AG04449 (cell line): ENCODE results near the gene CADM1.
A peak's percentile ranks its signal among the peaks of the same experiment; 100 is the strongest.

Source experiments
- CTCF ChIA-PET: fragments of 350-600 bp; formaldehyde crosslinking; extraction: SDS; loops from one replicate; lab custom pipeline; 2021; ENCODE audit warnings: antibody characterized with exemption; lab: Yijun Ruan, JAX
- POLR2A ChIA-PET: fragments of 400-600, 350-600 bp; formaldehyde crosslinking; extraction: SDS; loops from one replicate; lab custom pipeline; 2020; ENCODE audit warnings: antibody characterized with exemption, inconsistent platforms; lab: Yijun Ruan, JAX
- DNase-seq: peaks from one replicate; pipeline ENCODE4 v3.0.0-alpha.2; 2010; ENCODE audit warnings: low read depth, low spot score
- H3K4me3 ChIP-seq: 2 replicates; pipeline ENCODE4 v1.5.1; 2011; ENCODE audit warnings: low read depth, mild to moderate bottlenecking, control low read depth, low read length
- TF ChIP-seq, protein P1 (sequence below): IDR thresholded peaks from one replicate; pipeline ENCODE4 v1.5.1; 2011; ENCODE audit warnings: mild to moderate bottlenecking, moderate library complexity, low read length, control low read depth, inconsistent platforms; ENCODE audit not compliant: insufficient read depth; ENCODE audit errors: missing control alignments

CADM1 gene

DNA sequence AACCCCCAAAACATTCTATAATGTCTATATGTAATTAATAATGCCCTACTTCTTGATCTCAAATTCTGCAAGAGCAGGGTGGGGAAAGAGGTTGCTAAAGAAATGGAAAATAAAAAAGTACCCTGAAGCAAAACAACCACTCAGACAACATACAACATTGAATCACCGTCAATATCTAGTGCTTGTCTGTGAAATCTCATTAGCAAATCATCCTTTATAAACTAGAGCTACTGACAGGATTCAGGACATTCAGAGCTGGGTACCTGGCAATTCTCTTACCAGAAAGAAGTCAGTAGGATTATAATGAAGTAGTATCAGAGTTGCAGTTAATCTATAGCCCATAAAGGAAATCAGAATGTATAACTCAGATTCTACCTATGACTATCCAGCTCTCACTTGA is 143.2 kb downstream of the CADM1 start:
- POLR2A ChIA-PET = no interaction called here
- DNase-seq = no peak
- H3K4me3 ChIP-seq = no peak overlapping the region
- CTCF ChIA-PET = no interaction called here
- TF ChIP-seq, protein P1, sequence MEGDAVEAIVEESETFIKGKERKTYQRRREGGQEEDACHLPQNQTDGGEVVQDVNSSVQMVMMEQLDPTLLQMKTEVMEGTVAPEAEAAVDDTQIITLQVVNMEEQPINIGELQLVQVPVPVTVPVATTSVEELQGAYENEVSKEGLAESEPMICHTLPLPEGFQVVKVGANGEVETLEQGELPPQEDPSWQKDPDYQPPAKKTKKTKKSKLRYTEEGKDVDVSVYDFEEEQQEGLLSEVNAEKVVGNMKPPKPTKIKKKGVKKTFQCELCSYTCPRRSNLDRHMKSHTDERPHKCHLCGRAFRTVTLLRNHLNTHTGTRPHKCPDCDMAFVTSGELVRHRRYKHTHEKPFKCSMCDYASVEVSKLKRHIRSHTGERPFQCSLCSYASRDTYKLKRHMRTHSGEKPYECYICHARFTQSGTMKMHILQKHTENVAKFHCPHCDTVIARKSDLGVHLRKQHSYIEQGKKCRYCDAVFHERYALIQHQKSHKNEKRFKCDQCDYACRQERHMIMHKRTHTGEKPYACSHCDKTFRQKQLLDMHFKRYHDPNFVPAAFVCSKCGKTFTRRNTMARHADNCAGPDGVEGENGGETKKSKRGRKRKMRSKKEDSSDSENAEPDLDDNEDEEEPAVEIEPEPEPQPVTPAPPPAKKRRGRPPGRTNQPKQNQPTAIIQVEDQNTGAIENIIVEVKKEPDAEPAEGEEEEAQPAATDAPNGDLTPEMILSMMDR = no peak

DNA sequence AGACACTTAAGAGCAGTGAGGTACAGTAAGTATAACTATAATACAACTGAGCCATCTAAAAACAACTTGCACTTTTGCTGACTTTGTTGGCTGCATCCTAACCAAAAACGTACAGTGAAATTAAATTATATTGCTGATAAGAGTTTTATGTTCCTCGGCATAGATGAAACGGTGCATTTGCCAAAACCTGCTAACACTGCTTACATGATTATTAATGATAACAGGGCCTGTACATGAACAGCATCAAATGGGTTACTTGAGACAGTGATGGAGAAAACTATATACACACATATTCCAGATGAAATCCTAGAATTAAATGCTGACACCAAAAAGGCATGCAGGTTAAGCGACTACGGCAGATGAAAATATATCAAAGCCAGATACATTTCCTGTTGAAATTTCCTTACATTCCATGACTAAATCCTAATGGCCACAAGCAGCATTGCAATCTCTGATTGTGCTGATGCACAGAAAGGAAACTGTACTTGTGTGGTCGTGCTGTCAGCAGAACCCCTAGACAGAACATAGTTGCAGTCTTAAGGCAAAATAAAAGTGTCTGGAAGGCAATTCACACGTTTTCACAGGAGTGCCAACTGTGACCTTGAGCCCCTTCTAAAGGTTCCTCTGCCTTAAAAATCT is 143.9 kb downstream of the CADM1 start:
- CTCF ChIA-PET = interaction anchor here (0.8 to 1.2 kb wide), 2 partner anchors 25 to 142 kb away, joined by 3 to 4 read pairs; no protein-coding TSS in a partner anchor
- no peak for DNase-seq
- TF ChIP-seq, protein P1 = peak; percentile 21
- no peak overlapping the region for H3K4me3 ChIP-seq
- POLR2A ChIA-PET = no interaction called here

DNA sequence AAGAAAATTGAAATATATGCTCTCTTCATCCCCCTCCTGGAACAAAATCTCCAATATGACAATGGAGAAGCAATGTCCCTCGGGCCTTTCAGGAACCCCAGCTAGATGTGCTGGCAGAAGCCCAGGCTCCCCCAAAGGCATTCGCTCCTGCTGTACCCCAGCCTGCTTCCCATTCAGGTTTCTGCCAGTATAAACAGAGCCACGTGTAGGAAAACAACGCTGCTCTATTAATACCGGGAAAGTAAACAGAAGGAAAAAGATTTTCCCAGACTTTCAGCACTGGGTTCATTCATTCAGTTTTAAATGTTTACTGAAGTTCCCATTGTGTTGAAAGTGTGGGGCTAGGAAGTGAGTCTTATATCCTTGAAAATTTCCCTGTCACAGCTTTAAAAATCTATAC is 147.1 kb downstream of the CADM1 start:
- TF ChIP-seq, protein P1 = no peak
- ChIA-PET CTCF (interaction anchor here (1.2 kb wide), 1 partner anchor 24 kb away, joined by 3 read pairs; no protein-coding TSS in a partner anchor), POLR2A (no interaction called here)
- DNase-seq = no peak
- H3K4me3 ChIP-seq = no peak overlapping the region

DNA sequence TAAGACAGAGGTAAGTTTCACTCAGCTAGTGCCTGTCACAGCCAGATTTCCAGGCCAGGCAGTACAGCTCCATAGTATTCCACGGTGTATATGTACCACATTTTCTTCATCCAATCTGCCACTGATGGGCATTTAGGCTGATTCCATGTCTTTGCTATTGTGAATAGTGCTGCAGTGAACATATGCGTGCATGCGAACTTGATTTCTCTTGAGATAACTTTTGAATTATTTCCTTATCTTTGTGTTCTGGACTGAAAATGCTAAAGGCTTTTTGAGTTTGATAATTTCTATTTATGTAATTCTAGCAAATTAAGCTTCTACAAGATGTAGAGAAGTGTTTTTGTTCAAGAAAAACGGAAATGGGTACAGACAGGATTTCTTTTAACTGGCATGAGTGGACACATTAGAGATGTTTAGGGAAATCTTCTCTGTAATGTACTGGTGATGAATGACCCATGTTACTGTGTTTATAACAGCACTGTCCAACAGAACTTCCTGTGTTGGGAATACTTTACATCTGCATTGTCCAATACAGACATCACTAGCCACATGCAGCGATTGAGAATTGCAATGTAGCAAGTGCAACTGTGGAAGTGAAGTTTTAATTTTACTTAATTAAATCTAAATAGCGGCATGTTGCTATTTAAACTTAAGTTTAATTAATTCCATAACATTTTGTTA is 151.3 kb downstream of the CADM1 start:
- ChIA-PET CTCF (interaction anchor here (0.9 to 1.4 kb wide), 3 partner anchors 16 to 150 kb away, joined by 3 to 5 read pairs (median 3); no protein-coding TSS in a partner anchor), POLR2A (no interaction called here)
- no peak for DNase-seq
- TF ChIP-seq, protein P1 = no peak
- no peak overlapping the region for H3K4me3 ChIP-seq

DNA sequence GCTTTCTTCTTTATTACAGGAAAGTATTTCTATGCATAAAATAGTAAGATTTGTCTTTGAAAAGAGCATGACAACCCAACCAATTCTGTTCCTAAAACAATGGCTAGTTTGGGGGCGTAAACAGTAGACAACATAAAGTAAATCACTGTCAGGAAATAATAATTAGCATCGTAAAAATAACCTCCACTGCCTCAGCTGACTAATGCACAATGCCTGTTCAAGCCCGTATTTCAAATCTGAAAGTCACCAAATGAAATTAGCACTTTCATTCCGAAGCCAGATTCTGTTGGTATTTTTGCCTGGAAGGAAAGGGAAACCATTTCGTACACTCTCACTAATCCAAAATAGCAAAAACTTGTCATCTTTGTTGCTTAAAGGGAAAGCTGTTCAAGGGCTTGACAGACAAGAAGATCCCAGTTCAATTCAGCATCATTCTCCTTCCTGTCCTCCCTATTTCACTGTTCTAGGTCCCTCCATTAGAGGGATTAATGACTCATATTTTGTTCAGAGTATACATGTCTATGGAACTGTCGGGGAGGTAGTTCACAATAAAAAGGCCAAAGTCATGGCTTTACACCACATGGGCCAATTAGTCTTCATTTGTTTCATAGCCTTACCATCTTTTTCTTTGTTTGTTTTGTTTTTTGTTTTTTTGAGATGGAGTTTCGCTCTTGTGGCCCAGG is 154.7 kb downstream of the CADM1 start:
- POLR2A ChIA-PET = no interaction called here
- CTCF ChIA-PET = no interaction called here
- TF ChIP-seq, protein P1 = no peak
- H3K4me3 ChIP-seq = no peak overlapping the region
- no peak for DNase-seq

DNA sequence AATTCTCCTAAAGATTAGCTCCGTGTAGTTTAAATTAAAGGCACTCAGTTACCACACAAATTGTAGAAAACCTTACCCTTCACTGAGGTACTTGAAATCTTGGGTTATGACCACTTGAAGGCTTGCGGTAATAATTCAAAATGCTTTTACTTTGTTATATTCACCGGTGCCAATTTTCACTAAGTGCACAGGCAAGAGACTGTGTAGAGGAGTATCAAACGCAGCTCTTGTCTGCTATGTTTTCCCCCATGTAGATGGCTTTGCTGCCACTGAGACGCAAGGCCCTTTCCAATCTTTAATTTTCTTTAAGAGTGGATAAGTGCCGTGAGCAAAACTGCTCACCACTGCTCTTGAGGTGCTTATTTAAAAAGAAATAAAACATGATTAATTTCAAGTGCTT is 155.8 kb downstream of the CADM1 start:
- H3K4me3 ChIP-seq = no peak overlapping the region
- ChIA-PET POLR2A (no interaction called here), CTCF (interaction anchor here (0.5 kb wide), 1 partner anchor 82 kb away, joined by 3 read pairs; no protein-coding TSS in a partner anchor)
- TF ChIP-seq, protein P1 = no peak
- no peak for DNase-seq
